Kidney (tissue), 14 donors: ENCODE data around the gene HEXIM1. TPM values are rescaled to one million over a fixed set of nuclear protein-coding genes. Genes with fewer than 3 reads are reported as not detected.

Source experiments
- DNase-seq, 5 donors: peaks; one replicate each; pipeline ENCODE4 v3.0.0-alpha.2; 2013 to 2020
- FAIRE-seq: peaks from 2 replicates; lab custom pipeline; 2012; peaks lifted over from hg19 to GRCh38; lab: Jason Lieb, UNC
- H3K27ac ChIP-seq, 2 donors: one replicate each; pipeline ENCODE4 v1.7.0; 2013; ENCODE audit warnings: low read depth in 2 of 2, low read length in 2 of 2, inconsistent platforms in 1 of 2
- H3K27me3 ChIP-seq: one replicate; pipeline ENCODE4 v1.7.1; 2013; ENCODE audit warnings: low read length, inconsistent platforms; ENCODE audit not compliant: control insufficient read depth, insufficient read depth
- H3K36me3 ChIP-seq, 3 donors: one replicate each; pipeline versions ENCODE4 v1.7.0 to v1.7.1; 2013; ENCODE audit warnings: low read length in 3 of 3, control low read depth in 1 of 3, inconsistent platforms in 1 of 3; ENCODE audit not compliant: insufficient read depth in 3 of 3, control insufficient read depth in 2 of 3
- H3K4me1 ChIP-seq, 3 donors: one replicate each; pipeline versions ENCODE4 v1.7.0 to v1.7.1; 2013; ENCODE audit warnings: low read length in 3 of 3, inconsistent platforms in 1 of 3, low read depth in 1 of 3; ENCODE audit not compliant: control insufficient read depth in 2 of 3, insufficient read depth in 2 of 3
- H3K4me3 ChIP-seq, 3 donors: one replicate each; pipeline versions ENCODE4 v1.7.0 to v1.8.1; 2013; ENCODE audit warnings: low read length in 3 of 3, control low read depth in 1 of 3, inconsistent platforms in 1 of 3
- H3K9ac ChIP-seq, 3 donors: one replicate each; pipeline versions ENCODE4 v1.7.0 to v1.7.1; 2013; ENCODE audit warnings: low read length in 3 of 3, control low read depth in 1 of 3, inconsistent platforms in 1 of 3
- H3K9me3 ChIP-seq, 3 donors: one replicate each; pipeline versions ENCODE4 v1.7.0 to v1.7.1; 2013; ENCODE audit warnings: low read length in 3 of 3, control low read depth in 1 of 3, inconsistent platforms in 1 of 3; ENCODE audit not compliant: control insufficient read depth in 2 of 3, insufficient read depth in 1 of 3
- CTCF ChIP-seq: IDR thresholded peaks from 3 replicates; pipeline ENCODE4 v1.5.1; 2012; ENCODE audit warnings: mild to moderate bottlenecking, moderate library complexity, borderline replicate concordance; ENCODE audit not compliant: insufficient read depth; ENCODE audit errors: extremely low read depth
- intact Hi-C: fragments of 100-400 bp; cut with DNase I; formaldehyde crosslinking; loops from one replicate; pipeline ENCODE4 v1.11.1; 2022
- polyA plus RNA-seq: library from polyadenylated mRNA; stranded (reverse); fragments of 350-450 nt; fragmentation: Illumina TruSeq; extraction: RNeasy Lipid Tissue Mini Kit (QIAGEN cat#74804); gene quantifications from one replicate; pipeline ENCODE4 v1.2.3, GENCODE V29; 2014; ENCODE audit warnings: low read depth, low replicate concordance; ENCODE audit not compliant: insufficient read depth
- total RNA-seq: library from RNA; stranded (reverse); fragmentation: NEBNext Ultra II Directional; extraction: Animal tissue kit (Norgen Biotek cat#: 25700); gene quantifications from one replicate; pipeline ENCODE4 v1.2.1, GENCODE V29; 2021
- donor health status: control.
- donor health status: control.
- donor health status: control.
- donor health status: control.
- donor health status: control.
- donor health status: DM: yes; HTN: yes; CAD: no.
- donor health status: Normal renal cell carcinoma (clear cell type).

The HEXIM1 gene
- total and polyA plus RNA-seq, 2 donors from 2014 or later = 25.0 to 34.7 TPM

DNA sequence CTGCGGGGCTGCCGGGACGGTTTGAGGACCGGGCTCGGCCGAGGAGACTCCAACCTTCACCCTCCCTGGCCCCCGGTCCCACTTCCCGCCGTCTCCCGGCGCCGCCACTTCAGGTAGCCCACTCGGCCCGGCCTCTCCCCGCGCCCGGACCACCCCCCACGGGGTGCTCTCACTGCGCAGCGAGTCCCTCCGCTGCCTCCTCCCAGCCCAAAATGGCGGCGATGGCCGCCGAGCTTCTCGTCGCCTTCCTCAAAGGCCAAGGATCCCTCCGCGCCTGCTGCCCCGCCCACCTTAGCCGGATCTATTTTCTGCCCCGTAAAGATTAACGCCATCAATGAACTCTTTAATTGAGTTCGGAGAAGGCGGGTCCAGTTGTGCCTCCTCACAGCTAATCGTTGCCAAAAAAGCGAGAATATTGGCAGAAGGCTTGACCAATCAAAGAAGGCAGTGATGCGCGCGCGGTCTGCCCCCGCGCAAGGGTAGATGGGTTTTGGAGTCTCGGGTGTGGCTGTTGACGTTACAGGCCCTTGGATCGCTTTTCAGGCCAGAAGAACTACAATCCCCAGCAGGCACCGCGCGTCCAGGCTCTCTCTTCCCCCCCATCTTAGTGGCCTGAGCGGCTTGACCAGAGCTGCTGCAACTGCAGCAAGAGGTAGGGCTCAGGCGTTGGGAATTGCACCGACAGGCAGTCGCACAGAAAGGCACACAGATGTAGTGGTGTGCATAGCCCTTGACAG is 13.2 kb downstream of the HEXIM1 start, which contains the start of gene HEXIM2:
Gene HEXIM2 (plus strand): TSS at position 588 of the 737 bp plus-strand sequence. CDS start 919 bp downstream, outside the sequence.
- TF ChIP-seq CTCF = no peak
- no peaks in the 10 kb centered on the region for H3K9me3 ChIP-seq
- H3K27me3 ChIP-seq = no peaks in the 10 kb centered on the region
- intact Hi-C loops = no loop called here
- FAIRE-seq (peak; percentile 97), DNase-seq (peak; percentile 99 to 100 (median 100))
- peak within 1 kb of the TSS; percentile 86 to 96 (median 90) for H3K4me3 ChIP-seq
- H3K36me3 ChIP-seq = peaks cover 0 to 5% (median 0%) of the 10 kb centered on the region in 3 donors
- peak within 1 kb of the TSS; percentile 100 for H3K27ac ChIP-seq
- H3K9ac ChIP-seq = peak within 1 kb of the TSS; percentile 81 to 99 (median 95)
- peaks cover 0 to 23% (median 14%) of the 10 kb centered on the region in 3 donors for H3K4me1 ChIP-seq

DNA sequence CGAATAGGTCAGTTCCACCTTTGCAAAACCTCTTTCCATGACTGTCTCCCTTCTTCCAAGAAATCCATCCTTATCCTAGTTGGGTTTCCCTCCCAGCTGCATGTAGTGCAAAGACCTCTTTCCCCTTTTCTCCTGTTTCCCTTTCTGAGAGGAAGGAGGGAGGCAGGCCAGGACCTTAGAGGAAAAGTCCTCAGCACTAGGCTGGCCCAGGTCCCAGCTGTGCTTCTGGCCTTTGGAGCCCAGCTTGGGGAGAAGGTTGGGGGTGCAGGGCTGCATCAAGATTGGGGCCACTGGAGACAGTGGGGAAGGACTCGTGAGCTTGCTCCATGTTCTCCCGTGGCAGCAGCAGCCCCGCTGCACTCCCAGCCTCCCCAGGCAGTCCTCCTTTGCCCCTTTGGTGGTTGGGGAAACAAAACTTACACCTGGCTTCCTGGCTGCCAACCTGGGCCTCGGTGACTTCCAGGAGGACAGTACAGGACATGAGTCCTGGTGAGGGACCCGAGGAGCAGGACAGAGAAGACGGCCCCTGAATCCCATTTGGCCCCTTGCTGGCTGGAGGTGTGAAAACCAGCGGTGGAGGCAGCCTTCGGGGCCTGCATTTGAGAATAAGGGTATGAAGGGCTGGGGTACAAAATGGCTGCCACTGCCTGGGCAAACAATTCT is 13.9 kb downstream of the HEXIM1 start:
- DNase-seq (peak in 3 of 5 donors; percentile 52 to 82 (median 82)), FAIRE-seq (no peak)
- Histone ChIP-seq H3K4me3 (peak overlapping the region; percentile 72 to 86 (median 84)), H3K9ac (peak overlapping the region; percentile 0 to 81 (median 25)), H3K36me3 (peaks cover 0 to 5% (median 0%) of the 10 kb centered on the region in 3 donors), H3K27me3 (no peaks in the 10 kb centered on the region), H3K27ac (peak overlapping the region; percentile 14 to 34), H3K4me1 (peaks cover 0 to 23% (median 14%) of the 10 kb centered on the region in 3 donors), H3K9me3 (no peaks in the 10 kb centered on the region)
- intact Hi-C loops = no loop called here
- TF ChIP-seq CTCF = no peak

DNA sequence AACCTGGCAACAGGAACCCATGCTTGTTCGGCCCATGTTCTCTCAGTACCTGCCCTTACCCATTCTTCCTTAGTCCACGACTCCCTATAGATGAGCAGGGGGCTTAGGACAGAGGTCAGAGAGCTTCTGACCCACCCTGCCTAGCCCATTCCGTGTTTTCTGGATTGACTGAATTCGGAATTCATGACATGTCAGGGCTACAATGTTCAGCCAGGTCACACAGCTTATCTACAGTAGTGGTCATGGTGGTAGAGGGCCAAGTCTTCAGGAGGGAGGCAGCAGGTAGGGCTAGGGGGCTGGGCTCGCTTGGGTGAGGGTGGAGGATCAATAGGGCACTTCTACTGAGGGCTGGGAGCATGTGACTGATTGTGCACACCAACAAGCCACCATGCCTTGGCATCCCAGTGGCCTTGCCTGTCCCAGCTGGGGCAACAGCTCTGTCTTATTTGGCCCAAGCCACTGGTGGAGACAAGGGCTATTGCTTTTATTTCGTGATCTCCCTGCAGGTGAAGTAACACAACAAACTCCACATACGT is 16.5 kb downstream of the HEXIM1 start:
- no peaks in the 10 kb centered on the region for H3K9me3 ChIP-seq
- H3K36me3 ChIP-seq = peaks cover 0 to 13% (median 0%) of the 10 kb centered on the region in 3 donors
- no peaks in the 10 kb centered on the region for H3K27me3 ChIP-seq
- TF ChIP-seq CTCF = no peak
- H3K4me3 ChIP-seq = no peak overlapping the region
- no peak for DNase-seq
- no peak overlapping the region for H3K9ac ChIP-seq
- intact Hi-C loops = no loop called here
- peaks cover 0 to 16% (median 0%) of the 10 kb centered on the region in 3 donors for H3K4me1 ChIP-seq
- FAIRE-seq = no peak
- no peak overlapping the region for H3K27ac ChIP-seq
